ENCODE results near the gene DIAPH3.

DNA sequence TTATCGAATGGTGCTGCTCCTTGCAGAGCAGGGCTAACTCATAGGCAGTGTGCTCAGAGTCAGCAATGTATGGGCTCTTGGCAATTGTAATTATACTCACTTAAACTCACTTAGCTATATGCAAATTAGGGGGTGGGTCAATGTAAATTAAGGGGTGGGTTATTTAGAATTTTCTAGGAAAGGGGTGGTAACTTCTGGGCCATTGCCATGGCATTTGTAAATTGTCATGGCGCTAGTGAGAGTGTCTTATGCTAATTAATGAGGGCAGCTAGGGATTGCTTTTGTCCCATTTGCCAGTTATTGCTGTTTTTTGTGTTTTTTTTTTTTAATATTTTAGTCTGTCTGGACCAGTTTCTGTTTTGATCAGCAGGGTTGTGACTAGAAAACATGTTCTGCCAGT is 68.4 kb downstream of the DIAPH3 start:
- TF ChIP-seq, protein P1, sequence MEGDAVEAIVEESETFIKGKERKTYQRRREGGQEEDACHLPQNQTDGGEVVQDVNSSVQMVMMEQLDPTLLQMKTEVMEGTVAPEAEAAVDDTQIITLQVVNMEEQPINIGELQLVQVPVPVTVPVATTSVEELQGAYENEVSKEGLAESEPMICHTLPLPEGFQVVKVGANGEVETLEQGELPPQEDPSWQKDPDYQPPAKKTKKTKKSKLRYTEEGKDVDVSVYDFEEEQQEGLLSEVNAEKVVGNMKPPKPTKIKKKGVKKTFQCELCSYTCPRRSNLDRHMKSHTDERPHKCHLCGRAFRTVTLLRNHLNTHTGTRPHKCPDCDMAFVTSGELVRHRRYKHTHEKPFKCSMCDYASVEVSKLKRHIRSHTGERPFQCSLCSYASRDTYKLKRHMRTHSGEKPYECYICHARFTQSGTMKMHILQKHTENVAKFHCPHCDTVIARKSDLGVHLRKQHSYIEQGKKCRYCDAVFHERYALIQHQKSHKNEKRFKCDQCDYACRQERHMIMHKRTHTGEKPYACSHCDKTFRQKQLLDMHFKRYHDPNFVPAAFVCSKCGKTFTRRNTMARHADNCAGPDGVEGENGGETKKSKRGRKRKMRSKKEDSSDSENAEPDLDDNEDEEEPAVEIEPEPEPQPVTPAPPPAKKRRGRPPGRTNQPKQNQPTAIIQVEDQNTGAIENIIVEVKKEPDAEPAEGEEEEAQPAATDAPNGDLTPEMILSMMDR (IDR thresholded peaks at IDR 0.05) = no peak
- TF ChIP-seq POLR2A (IDR thresholded peaks at IDR 0.05) = no peak
